ENCODE measurements around the gene PDZD7. TPM values are rescaled to one million over a fixed set of nuclear protein-coding genes. Genes with fewer than 3 reads are reported as not detected.

Gene PDZD7
- total and polyA plus RNA-seq, 2 donors (not counting 3 experiments of a cell fraction or from before 2014, with no cell fraction given), result 0.41 to 1.6 TPM

GRCh38 chr10:100980711-100981110 lies 50.2 kb downstream of the PDZD7 start:
- no peak overlapping the region for H3K4me2 ChIP-seq (ENCODE audit: insufficient read depth, low read length)
- no peaks in the 10 kb centered on the region for H3K79me2 ChIP-seq (ENCODE audit: control insufficient read depth, insufficient read depth, low read length)
- ChIA-PET POLR2A (no interaction called here), CTCF (interaction anchor here (1.1 to 1.4 kb wide), 2 partner anchors 31 to 34 kb away, joined by 4 read pairs; no protein-coding TSS in a partner anchor)
- DNase-seq (ENCODE audit: low read depth, low spot score) (no peak), FAIRE-seq (no peak)
- TF ChIP-seq EZH2 (IDR thresholded peaks at IDR 0.05; ENCODE audit: borderline replicate concordance, low read depth, low read length, severe bottlenecking) (no peak), CTCF (IDR thresholded peaks at IDR 0.05; ENCODE audit: extremely low read depth in 1 of 2, insufficient read depth in 1 of 2, low read depth in 1 of 2, low read length in 2 of 2) (no peak), JUN (IDR thresholded peaks at IDR 0.05; ENCODE audit: borderline replicate concordance, insufficient read depth, insufficient read length, low read depth) (no peak), GATA2 (IDR thresholded peaks at IDR 0.05; ENCODE audit: insufficient read depth, insufficient read length, low read depth, low read length) (no peak)
- H3K36me3 ChIP-seq (ENCODE audit: control insufficient read depth in 2 of 2, extremely low read depth in 1 of 2, insufficient read depth in 2 of 2, low read length in 2 of 2), result peaks cover 0 to 13% of the 10 kb centered on the region in 2 experiments
- no peaks in the 10 kb centered on the region for H3K4me1 ChIP-seq (ENCODE audit: control insufficient read depth, extremely low read depth, insufficient read depth, low read length)
- no peak overlapping the region for H3K4me3 ChIP-seq (replicated peaks in 1 of 3; ENCODE audit: insufficient read depth in 1 of 3, low read depth in 1 of 3, low read length in 3 of 3)
- no peaks in the 10 kb centered on the region for H3K9me1 ChIP-seq (replicated peaks; ENCODE audit: control insufficient read depth, extremely low read depth, insufficient read depth, low read length)
- dilution Hi-C loops (cut with MboI; ENCODE audit: extremely low pct_ligation_motif_present, low sequenced_read_pairs) (no loop called here), intact Hi-C loops (cut with micrococcal nuclease) (no loop called here)
- no peak overlapping the region for H3K27ac ChIP-seq (ENCODE audit: insufficient read depth, low read depth, low read length)
- no TSS peak for BruUV-seq (replicated peaks)
- no peak overlapping the region for H3K9ac ChIP-seq (replicated peaks; ENCODE audit: extremely low read depth, insufficient read depth, low read length)
- H4K20me1 ChIP-seq (replicated peaks; ENCODE audit: control insufficient read depth, extremely low read depth, insufficient read depth, low read length), result no peaks in the 10 kb centered on the region
- H3K27me3 ChIP-seq (ENCODE audit: control insufficient read depth in 2 of 2, insufficient read depth in 2 of 2, low read length in 2 of 2), result no peaks in the 10 kb centered on the region
- H3K9me3 ChIP-seq (replicated peaks; ENCODE audit: control insufficient read depth, insufficient read depth, low read length), result no peaks in the 10 kb centered on the region
- no peak overlapping the region for H2AFZ ChIP-seq (ENCODE audit: low read depth, low read length)

GRCh38 chr10:100980311-100980710 lies 50.6 kb downstream of the PDZD7 start:
- dilution Hi-C loops (cut with MboI; ENCODE audit: extremely low pct_ligation_motif_present, low sequenced_read_pairs), result no loop called here

More at GRCh38 chr10:100980311-100980710, 50.6 kb downstream of the PDZD7 start:
- POLR2A ChIA-PET, result no interaction called here
- Histone ChIP-seq H3K4me2 (ENCODE audit: insufficient read depth, low read length) (no peak overlapping the region), H3K9me1 (replicated peaks; ENCODE audit: control insufficient read depth, extremely low read depth, insufficient read depth, low read length) (no peaks in the 10 kb centered on the region), H3K9me3 (replicated peaks; ENCODE audit: control insufficient read depth, insufficient read depth, low read length) (no peaks in the 10 kb centered on the region), H3K27me3 (ENCODE audit: control insufficient read depth in 2 of 2, insufficient read depth in 2 of 2, low read length in 2 of 2) (no peaks in the 10 kb centered on the region), H3K79me2 (ENCODE audit: control insufficient read depth, insufficient read depth, low read length) (no peaks in the 10 kb centered on the region), H3K9ac (replicated peaks; ENCODE audit: extremely low read depth, insufficient read depth, low read length) (no peak overlapping the region), H3K4me1 (ENCODE audit: control insufficient read depth, extremely low read depth, insufficient read depth, low read length) (no peaks in the 10 kb centered on the region), H2AFZ (ENCODE audit: low read depth, low read length) (no peak overlapping the region), H3K4me3 (replicated peaks in 1 of 3; ENCODE audit: insufficient read depth in 1 of 3, low read depth in 1 of 3, low read length in 3 of 3) (no peak overlapping the region), H3K36me3 (ENCODE audit: control insufficient read depth in 2 of 2, extremely low read depth in 1 of 2, insufficient read depth in 2 of 2, low read length in 2 of 2) (peaks cover 0 to 13% of the 10 kb centered on the region in 2 experiments), H4K20me1 (replicated peaks; ENCODE audit: control insufficient read depth, extremely low read depth, insufficient read depth, low read length) (no peaks in the 10 kb centered on the region), H3K27ac (ENCODE audit: insufficient read depth, low read depth, low read length) (no peak overlapping the region)
- TF ChIP-seq POLR2A (IDR thresholded peaks at IDR 0.05; ENCODE audit: low read depth, low read length) (no peak), GATA2 (IDR thresholded peaks at IDR 0.05; ENCODE audit: insufficient read depth, insufficient read length, low read depth, low read length) (no peak), MYC (IDR thresholded peaks at IDR 0.05; ENCODE audit: low read depth, low read length) (no peak), MAX (IDR thresholded peaks at IDR 0.05; ENCODE audit: insufficient read depth, insufficient read length) (no peak), EZH2 (IDR thresholded peaks at IDR 0.05; ENCODE audit: borderline replicate concordance, low read depth, low read length, severe bottlenecking) (no peak), POLR2AphosphoS5 (IDR thresholded peaks at IDR 0.05; ENCODE audit: insufficient read depth, low read depth, low read length) (no peak), CTCF (IDR thresholded peaks at IDR 0.05; ENCODE audit: extremely low read depth in 1 of 2, insufficient read depth in 1 of 2, low read depth in 1 of 2, low read length in 2 of 2) (no peak), JUN (IDR thresholded peaks at IDR 0.05; ENCODE audit: borderline replicate concordance, insufficient read depth, insufficient read length, low read depth) (no peak), FOS (IDR thresholded peaks at IDR 0.05; ENCODE audit: borderline replicate concordance, insufficient read depth, low read length) (no peak)
- DNase-seq (ENCODE audit: low read depth, low spot score), result no peak
- FAIRE-seq, result no peak
- intact Hi-C loops (cut with micrococcal nuclease), result no loop called here
- BruUV-seq (replicated peaks), result no TSS peak
- CTCF ChIA-PET, result interaction anchor here (1.1 kb wide), 1 partner anchor 31 kb away, joined by 4 read pairs; no protein-coding TSS in a partner anchor

Measured in endothelial cell of umbilical vein (primary cell).